SK-N-SH (cell line): ENCODE data around the gene WWP2. TPM values are rescaled to one million over a fixed set of nuclear protein-coding genes. Genes with fewer than 3 reads are reported as not detected.

Source experiments
- CTCF ChIA-PET: fragments of 300-600, 350-600 bp; formaldehyde crosslinking; extraction: SDS; loops from one replicate; lab custom pipeline; 2021; lab: Yijun Ruan, JAX
- POLR2A ChIA-PET: fragments of 350-600 bp; sonication (Branson Sonifier 250); formaldehyde crosslinking; extraction: SDS; loops from one replicate; lab custom pipeline; 2020; ENCODE audit warnings: antibody characterized with exemption, inconsistent platforms; lab: Yijun Ruan, JAX
- DNase-seq: peaks from one replicate; pipeline ENCODE4 v3.0.0; 2012
- H2AFZ ChIP-seq: fragments of 200-600 bp; sonication (generic); 2 replicates; pipeline ENCODE4 v1.8.1; 2016; ENCODE audit warnings: antibody characterized with exemption, mild to moderate bottlenecking, low read depth
- H3F3A ChIP-seq: fragments of 200-600 bp; sonication (generic); replicated peaks from 2 replicates; pipeline ENCODE3; 2016; ENCODE audit warnings: antibody characterized with exemption, mild to moderate bottlenecking; ENCODE audit not compliant: insufficient read depth
- H3K27ac ChIP-seq, 2 experiments: fragments of 200-500 bp in 1 of 2; fragments of 200-600 bp in 1 of 2; sonication (Bioruptor generic) in 1 of 2; sonication (generic), shearing (Covaris generic) in 1 of 2; 2 replicates each; pipeline versions ENCODE4 v1.5.1 to v1.6.1; 2014 to 2016; ENCODE audit warnings: low read depth in 2 of 2, inconsistent platforms in 1 of 2, low read length in 1 of 2, mild to moderate bottlenecking in 1 of 2, mixed read lengths in 1 of 2
- H3K27me3 ChIP-seq: fragments of 200-600 bp; sonication (generic), shearing (Covaris generic); 2 replicates; pipeline ENCODE4 v1.6.1; 2016; ENCODE audit warnings: mixed run types; ENCODE audit not compliant: insufficient read depth
- H3K36me3 ChIP-seq, 2 experiments: fragments of 200-500 bp in 1 of 2; fragments of 200-600 bp in 1 of 2; sonication (Bioruptor generic) in 1 of 2; sonication (generic) in 1 of 2; replicated peaks in 1 of 2; 2 replicates each; pipeline versions ENCODE3 to v1.5.1; 2014 to 2016; ENCODE audit warnings: low read length in 1 of 2, mild to moderate bottlenecking in 1 of 2; ENCODE audit not compliant: insufficient read depth in 2 of 2, control insufficient read depth in 1 of 2
- H3K4me1 ChIP-seq, 2 experiments: fragments of 200-500 bp in 1 of 2; fragments of 200-600 bp in 1 of 2; sonication (Bioruptor generic) in 1 of 2; sonication (generic), shearing (Covaris generic) in 1 of 2; 2 replicates each; pipeline versions ENCODE4 v1.5.1 to v1.6.1; 2014 to 2016; ENCODE audit warnings: low read depth in 1 of 2, low read length in 1 of 2, mixed run types in 1 of 2; ENCODE audit not compliant: insufficient read depth in 2 of 2, control insufficient read depth in 1 of 2
- H3K4me2 ChIP-seq: fragments of 200-600 bp; sonication (generic), shearing (Covaris generic); 2 replicates; pipeline ENCODE4 v1.6.1; 2017; ENCODE audit warnings: mixed run types
- H3K4me3 ChIP-seq, 2 experiments: fragments of 200-500 bp in 1 of 2; fragments of 200-600 bp in 1 of 2; sonication (Bioruptor generic) in 1 of 2; sonication (generic), shearing (Covaris generic) in 1 of 2; 2 replicates each; pipeline versions ENCODE4 v1.5.1 to v1.8.1; 2014 to 2016; ENCODE audit warnings: low read depth in 2 of 2, inconsistent platforms in 1 of 2, low read length in 1 of 2, mild to moderate bottlenecking in 1 of 2, mixed read lengths in 1 of 2, moderate library complexity in 1 of 2
- H3K79me2 ChIP-seq: fragments of 200-600 bp; sonication (generic); 2 replicates; pipeline ENCODE4 v1.8.1; 2017; ENCODE audit warnings: mild to moderate bottlenecking; ENCODE audit not compliant: insufficient read depth
- H3K9ac ChIP-seq: fragments of 200-600 bp; sonication (generic); 2 replicates; pipeline ENCODE4 v1.6.1; 2017; ENCODE audit warnings: mixed run types
- H3K9me2 ChIP-seq: fragments of 200-600 bp; sonication (generic); 2 replicates; pipeline ENCODE4 v1.6.1; 2017; ENCODE audit warnings: mixed run types
- H3K9me3 ChIP-seq: fragments of 200-600 bp; sonication (generic); 2 replicates; pipeline ENCODE4 v1.6.1; 2017; ENCODE audit warnings: mixed run types, mild to moderate bottlenecking, moderate library complexity
- H4K20me1 ChIP-seq: fragments of 200-600 bp; sonication (generic); 2 replicates; pipeline ENCODE4 v1.6.1; 2017; ENCODE audit warnings: mild to moderate bottlenecking, mixed run types; ENCODE audit not compliant: insufficient read depth
- EP300 ChIP-seq, 2 experiments: IDR thresholded peaks; 2 replicates each; pipeline versions ENCODE4 v1.4.0 to v1.6.1; 2012; ENCODE audit warnings: borderline replicate concordance in 1 of 2, low read depth in 1 of 2, low read length in 1 of 2
- EZH2phosphoT487 ChIP-seq: fragments of 200-600 bp; sonication (generic); IDR thresholded peaks from 2 replicates; pipeline ENCODE4 v1.6.1; 2017; ENCODE audit warnings: low read depth, mixed run types, mild to moderate bottlenecking, antibody characterized with exemption, moderate library complexity, borderline replicate concordance
- FOXJ3 ChIP-seq: sonication (generic); formaldehyde crosslinking; IDR thresholded peaks from 2 replicates; pipeline ENCODE4 v1.5.1; 2020; ENCODE audit warnings: mild to moderate bottlenecking, missing genetic modification reagents
- GABPA ChIP-seq: IDR thresholded peaks from 2 replicates; pipeline ENCODE4 v1.4.0; 2012; ENCODE audit warnings: low read depth, mild to moderate bottlenecking
- GATA2 ChIP-seq: sonication (generic); formaldehyde crosslinking; IDR thresholded peaks from 2 replicates; pipeline ENCODE4 v1.5.0; 2020; ENCODE audit warnings: mild to moderate bottlenecking, missing genetic modification reagents
- JUND ChIP-seq: IDR thresholded peaks from 2 replicates; pipeline ENCODE4 v1.4.0; 2012
- MXI1 ChIP-seq: IDR thresholded peaks from 2 replicates; pipeline ENCODE4 v1.6.1; 2012; ENCODE audit warnings: mild to moderate bottlenecking, low read depth, low read length, improper control_type of control experiment
- NFIC ChIP-seq: IDR thresholded peaks from 2 replicates; pipeline ENCODE4 v1.4.0; 2012; ENCODE audit warnings: borderline replicate concordance
- NRF1 ChIP-seq: IDR thresholded peaks from 2 replicates; pipeline ENCODE4 v1.6.1; 2012; ENCODE audit warnings: low read depth, mild to moderate bottlenecking, low read length
- RAD21 ChIP-seq: IDR thresholded peaks from 2 replicates; pipeline ENCODE4 v1.6.1; 2012; ENCODE audit warnings: mild to moderate bottlenecking, low read length
- REST ChIP-seq: IDR thresholded peaks from 2 replicates; pipeline ENCODE4 v1.6.1; 2012; ENCODE audit warnings: mild to moderate bottlenecking, low read depth, low read length, moderate library complexity
- RFX5 ChIP-seq: IDR thresholded peaks from 2 replicates; pipeline ENCODE4 v1.6.1; 2012; ENCODE audit warnings: mild to moderate bottlenecking, improper control_type of control experiment, low read length
- TEAD4 ChIP-seq: IDR thresholded peaks from 2 replicates; pipeline ENCODE4 v1.4.0; 2012; ENCODE audit warnings: mild to moderate bottlenecking, borderline replicate concordance; ENCODE audit not compliant: insufficient read depth
- WGBS: methylation state at CpG from one replicate; pipeline ENCODE4 v1.1.6; 2017; ENCODE audit warnings: low lambda C conversion rate; 5-methylcytosine and 5-hydroxymethylcytosine counted together
- polyA plus RNA-seq, 3 experiments: library from polyadenylated mRNA; depleted of rRNA; stranded (reverse); fragments of >200 nt; gene quantifications; 2 replicates each; pipeline ENCODE4 v1.2.3, GENCODE V29; 2012
- TF ChIP-seq, protein P1 (sequence below): fragments of 200-600 bp; sonication (generic); IDR thresholded peaks from 2 replicates; pipeline ENCODE4 v1.6.1; 2017; ENCODE audit warnings: antibody characterized with exemption, mild to moderate bottlenecking, moderate library complexity
- TF ChIP-seq, protein P2 (sequence below): IDR thresholded peaks from 2 replicates; pipeline ENCODE4; 2012
- TF ChIP-seq, protein P3 (sequence below): IDR thresholded peaks from 2 replicates; pipeline ENCODE4 v1.4.0; 2012; ENCODE audit warnings: low read depth

The WWP2 gene
- polyA plus RNA-seq, 1 of the 3 experiments (the other 2 are of a cell fraction) = 13.3 TPM

- TF ChIP-seq REST (no peak), EZH2phosphoT487 (no peak), RFX5 (no peak), NFIC (no peak), GATA2 (no peak)
These were observed 169.5 kb downstream of the WWP2 start (continued) for GRCh38 chr16:69931631-69932030.

GRCh38 chr16:69932228-69932627 lies 170.1 kb downstream of the WWP2 start:
- peaks cover 0 to 34% of the 10 kb centered on the region in 2 experiments for H3K36me3 ChIP-seq
- H3K79me2 ChIP-seq = no peaks in the 10 kb centered on the region
- CTCF ChIA-PET = interaction anchor here (9.3 kb wide), 1 partner anchor 136 kb away, joined by 65 read pairs; no protein-coding TSS in a partner anchor

More at GRCh38 chr16:69932228-69932627, 170.1 kb downstream of the WWP2 start:
- no peak overlapping the region for H3K27ac ChIP-seq
- DNase-seq = no peak
- no peaks in the 10 kb centered on the region for H3F3A ChIP-seq
- no peaks in the 10 kb centered on the region for H3K9me3 ChIP-seq
- WGBS = 87% methylated on average over 9 of the region's 9 CpGs
- no peaks in the 10 kb centered on the region for H3K9me2 ChIP-seq
- no peaks in the 10 kb centered on the region for H4K20me1 ChIP-seq
- POLR2A ChIA-PET = no interaction called here
- H2AFZ ChIP-seq = no peak overlapping the region
- no peak overlapping the region for H3K9ac ChIP-seq
- no peak for TF ChIP-seq GABPA
- TF ChIP-seq, protein P1, sequence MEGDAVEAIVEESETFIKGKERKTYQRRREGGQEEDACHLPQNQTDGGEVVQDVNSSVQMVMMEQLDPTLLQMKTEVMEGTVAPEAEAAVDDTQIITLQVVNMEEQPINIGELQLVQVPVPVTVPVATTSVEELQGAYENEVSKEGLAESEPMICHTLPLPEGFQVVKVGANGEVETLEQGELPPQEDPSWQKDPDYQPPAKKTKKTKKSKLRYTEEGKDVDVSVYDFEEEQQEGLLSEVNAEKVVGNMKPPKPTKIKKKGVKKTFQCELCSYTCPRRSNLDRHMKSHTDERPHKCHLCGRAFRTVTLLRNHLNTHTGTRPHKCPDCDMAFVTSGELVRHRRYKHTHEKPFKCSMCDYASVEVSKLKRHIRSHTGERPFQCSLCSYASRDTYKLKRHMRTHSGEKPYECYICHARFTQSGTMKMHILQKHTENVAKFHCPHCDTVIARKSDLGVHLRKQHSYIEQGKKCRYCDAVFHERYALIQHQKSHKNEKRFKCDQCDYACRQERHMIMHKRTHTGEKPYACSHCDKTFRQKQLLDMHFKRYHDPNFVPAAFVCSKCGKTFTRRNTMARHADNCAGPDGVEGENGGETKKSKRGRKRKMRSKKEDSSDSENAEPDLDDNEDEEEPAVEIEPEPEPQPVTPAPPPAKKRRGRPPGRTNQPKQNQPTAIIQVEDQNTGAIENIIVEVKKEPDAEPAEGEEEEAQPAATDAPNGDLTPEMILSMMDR = no peak
- no peak for TF ChIP-seq GATA2
- no peak for TF ChIP-seq RFX5
- TF ChIP-seq, protein P2, sequence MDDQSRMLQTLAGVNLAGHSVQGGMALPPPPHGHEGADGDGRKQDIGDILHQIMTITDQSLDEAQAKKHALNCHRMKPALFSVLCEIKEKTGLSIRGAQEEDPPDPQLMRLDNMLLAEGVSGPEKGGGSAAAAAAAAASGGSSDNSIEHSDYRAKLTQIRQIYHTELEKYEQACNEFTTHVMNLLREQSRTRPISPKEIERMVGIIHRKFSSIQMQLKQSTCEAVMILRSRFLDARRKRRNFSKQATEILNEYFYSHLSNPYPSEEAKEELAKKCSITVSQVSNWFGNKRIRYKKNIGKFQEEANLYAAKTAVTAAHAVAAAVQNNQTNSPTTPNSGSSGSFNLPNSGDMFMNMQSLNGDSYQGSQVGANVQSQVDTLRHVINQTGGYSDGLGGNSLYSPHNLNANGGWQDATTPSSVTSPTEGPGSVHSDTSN = no peak
- TF ChIP-seq NRF1 = no peak
- no peak for TF ChIP-seq EP300 (IDR thresholded peaks at IDR 0.05; ENCODE audit: borderline replicate concordance in 1 of 2, low read depth in 1 of 2, low read length in 1 of 2)
- TF ChIP-seq TEAD4 = no peak
- no peak for TF ChIP-seq FOXJ3 (CRISPR knock-in tag)
- no peak for TF ChIP-seq JUND
- TF ChIP-seq, protein P3, sequence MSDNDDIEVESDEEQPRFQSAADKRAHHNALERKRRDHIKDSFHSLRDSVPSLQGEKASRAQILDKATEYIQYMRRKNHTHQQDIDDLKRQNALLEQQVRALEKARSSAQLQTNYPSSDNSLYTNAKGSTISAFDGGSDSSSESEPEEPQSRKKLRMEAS = no peak
- TF ChIP-seq MXI1 = no peak
- TF ChIP-seq REST = no peak
- no peak for TF ChIP-seq RAD21
- H3K4me2 ChIP-seq = no peak overlapping the region
- no peaks in the 10 kb centered on the region for H3K27me3 ChIP-seq
- no peaks in the 10 kb centered on the region; a peak in 1 of 4 replicates for H3K4me1 ChIP-seq
- no peak overlapping the region for H3K4me3 ChIP-seq
